T1000 (cell line): Measurements from ENCODE around the gene RBMS1.
"Not testable (repeated sequence)": the region's sequence is repeated elsewhere in the genome, so short reads cannot be mapped to it uniquely, and the experiment has no call there.

ENCODE experiments used
- DNase-seq: peaks from one replicate; lab custom pipeline; 2025; ENCODE audit warnings: mixed read lengths; lab: John Stamatoyannopoulos, UW

RBMS1 gene

DNA sequence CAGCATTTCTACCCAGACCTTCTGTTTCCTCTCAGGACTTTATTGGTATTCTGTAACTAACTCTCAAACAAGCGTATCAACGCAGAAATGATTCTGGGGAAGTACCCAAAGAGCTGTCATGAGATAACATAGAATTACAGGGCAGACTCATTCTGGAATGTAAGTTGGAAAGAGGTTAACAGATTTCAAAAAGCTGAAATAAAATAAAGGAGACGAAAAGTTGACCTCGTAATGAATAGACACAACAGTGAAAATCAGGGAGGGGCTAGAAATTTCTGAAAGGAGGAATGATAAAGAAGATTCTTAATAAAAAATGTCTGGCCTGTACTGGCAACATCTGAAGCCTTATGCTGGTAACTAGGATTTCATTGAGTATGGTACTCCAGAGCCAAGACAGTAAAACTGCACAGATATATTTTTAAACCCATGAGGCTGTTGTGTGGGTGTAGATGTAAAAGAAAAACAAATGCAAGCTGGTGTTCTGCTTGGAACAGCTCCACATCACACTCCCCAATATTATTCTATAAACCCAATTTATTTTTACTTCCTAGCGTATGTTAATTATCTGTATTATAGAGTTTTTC, 23.9 kb downstream of the RBMS1 start:
- no peak for DNase-seq

GRCh38 chr2:160469164-160469563, 24.4 kb downstream of the RBMS1 start:
- DNase-seq = no peak

- no peak for DNase-seq
These were observed 26.5 kb downstream of the RBMS1 start for GRCh38 chr2:160467086-160467485.

GRCh38 chr2:160465406-160465805, 28.2 kb downstream of the RBMS1 start:
- DNase-seq = no peak

DNA sequence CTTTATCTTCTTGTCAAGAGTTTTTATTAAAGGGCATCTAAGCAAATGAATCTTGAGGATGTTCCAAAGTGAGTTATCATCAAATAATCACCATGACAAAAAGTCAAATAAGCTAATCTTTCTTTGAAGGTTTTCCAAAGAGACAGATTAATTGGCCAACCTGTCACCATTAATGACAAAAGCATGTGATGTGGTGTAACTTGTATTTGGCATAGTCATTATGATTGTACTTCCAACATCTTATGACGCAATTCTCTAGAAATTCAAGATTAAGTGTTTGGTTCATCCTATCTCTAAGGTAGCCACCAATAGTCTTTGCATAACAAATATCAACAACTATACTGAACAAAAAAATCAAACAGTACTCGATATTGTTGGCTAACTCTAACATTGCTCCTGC, 28.6 kb downstream of the RBMS1 start:
- no peak for DNase-seq

- DNase-seq = no peak
These were observed 29.6 kb downstream of the RBMS1 start for GRCh38 chr2:160464017-160464416.

- DNase-seq = no peak
These were observed 30.4 kb downstream of the RBMS1 start for GRCh38 chr2:160463245-160463644.

DNA sequence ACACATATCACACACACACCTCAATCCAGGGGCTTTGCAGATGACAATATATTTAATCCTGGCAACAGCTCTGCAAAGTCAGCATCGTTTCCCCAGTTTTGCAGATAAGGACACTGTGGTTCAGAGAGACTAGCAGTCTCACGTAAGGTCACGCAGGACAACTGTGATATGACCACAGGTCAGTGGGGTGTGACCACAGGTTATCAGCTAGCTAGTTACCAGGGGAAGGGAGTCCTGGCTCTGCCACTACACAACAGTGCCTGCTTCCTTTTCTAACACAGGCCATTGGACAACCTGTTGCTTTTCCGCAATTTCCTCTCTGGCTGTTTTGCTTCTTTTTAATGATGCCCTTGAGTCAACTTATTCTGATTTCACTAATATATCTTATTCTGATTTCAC, 33.3 kb downstream of the RBMS1 start:
- DNase-seq = no peak

- DNase-seq = no peak
These were observed 33.9 kb downstream of the RBMS1 start for GRCh38 chr2:160459538-160460332.

GRCh38 chr2:160458718-160459453, 34.7 kb downstream of the RBMS1 start:
- DNase-seq = no peak

GRCh38 chr2:160457588-160457987, 36.0 kb downstream of the RBMS1 start:
- no peak for DNase-seq

GRCh38 chr2:160454070-160454797, 39.4 kb downstream of the RBMS1 start:
- DNase-seq = no peak

DNA sequence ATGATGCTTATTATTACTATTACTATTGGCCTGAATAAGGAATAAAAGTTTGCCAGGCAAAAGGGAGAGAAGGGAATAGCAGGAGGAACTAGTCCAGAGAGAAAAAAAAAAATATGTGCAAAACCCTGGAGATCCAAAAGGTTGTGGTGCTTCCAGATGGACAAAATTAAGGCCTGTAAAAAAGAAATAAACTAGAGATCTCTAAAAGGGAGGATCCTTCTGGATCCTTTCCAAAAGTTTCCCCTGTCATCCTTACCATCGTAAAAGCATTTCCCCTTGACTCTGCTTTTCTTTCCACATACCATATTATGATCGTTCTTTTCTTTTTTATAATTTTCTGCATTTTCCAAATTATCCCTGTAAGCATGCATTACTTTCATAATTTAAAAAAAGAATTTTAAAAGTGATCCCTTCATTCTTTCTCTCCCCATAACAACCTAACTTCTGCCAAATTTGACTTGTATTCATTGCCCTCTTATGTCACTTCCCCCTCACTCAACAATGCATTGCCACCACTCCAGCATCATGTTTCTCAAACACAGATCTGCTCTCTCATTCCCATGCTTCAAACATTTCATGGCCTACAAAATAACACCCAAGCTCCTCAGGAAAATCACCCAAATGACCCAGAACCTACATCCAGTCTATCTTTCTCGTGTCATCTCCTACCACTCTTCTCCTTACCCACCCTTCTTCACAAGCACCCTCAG, 40.3 kb downstream of the RBMS1 start:
- no peak for DNase-seq

GRCh38 chr2:160450486-160450885, 43.1 kb downstream of the RBMS1 start:
- DNase-seq = no peak

DNA sequence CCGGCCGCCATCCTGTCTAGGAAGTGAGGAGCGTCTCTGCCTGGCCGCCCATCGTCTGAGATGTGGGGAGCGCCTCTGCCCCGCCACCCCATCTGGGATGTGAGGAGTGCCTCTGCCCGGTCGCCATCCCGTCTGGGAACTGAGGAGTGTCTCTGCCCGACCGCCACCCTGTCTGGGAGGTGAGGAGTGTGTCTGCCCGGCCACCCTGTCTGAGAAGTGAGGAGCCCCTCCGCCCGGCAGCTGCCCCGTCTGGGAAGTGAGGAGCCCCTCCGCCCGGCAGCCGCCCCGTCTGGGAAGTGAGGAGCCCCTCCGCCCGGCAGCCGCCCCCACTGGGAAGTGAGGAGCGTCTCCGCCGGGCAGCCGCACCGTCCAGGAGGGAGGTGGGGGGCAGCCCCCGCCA, 44.8 kb downstream of the RBMS1 start:
- not testable (repeated sequence) for DNase-seq

GRCh38 chr2:160445673-160446072, 47.9 kb downstream of the RBMS1 start:
- no peak for DNase-seq

DNA sequence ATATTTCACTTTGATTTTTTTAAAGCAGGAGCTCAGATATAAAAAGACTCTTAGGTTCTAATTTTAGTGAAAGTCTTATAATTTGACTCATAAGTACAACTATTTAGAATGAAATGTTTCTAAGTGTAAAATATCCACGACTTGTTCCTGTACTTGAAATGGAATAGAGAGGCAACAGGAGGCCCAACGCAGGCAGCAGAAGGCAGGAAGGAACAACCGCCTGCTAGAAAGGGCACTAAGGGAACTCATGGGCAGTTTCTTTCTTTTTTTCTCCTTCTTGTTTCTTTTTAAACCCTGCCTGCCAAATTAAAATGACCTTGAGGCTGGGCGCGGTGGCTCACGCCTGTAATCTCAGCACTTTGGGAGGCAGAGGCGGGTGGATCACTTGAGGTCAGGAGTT, 51.0 kb downstream of the RBMS1 start:
- DNase-seq = no peak

GRCh38 chr2:160440888-160441287, 52.7 kb downstream of the RBMS1 start:
- DNase-seq = no peak

GRCh38 chr2:160439038-160439437, 54.6 kb downstream of the RBMS1 start:
- not testable (repeated sequence) for DNase-seq

GRCh38 chr2:160437273-160437672, 56.3 kb downstream of the RBMS1 start:
- DNase-seq = no peak

- no peak for DNase-seq
These were observed 59.2 kb downstream of the RBMS1 start for GRCh38 chr2:160434254-160434948.
